Measurements from ENCODE around the gene SPA17. TPM values are rescaled to one million over a fixed set of nuclear protein-coding genes. Genes with fewer than 3 reads are reported as not detected.
A peak's percentile ranks its signal among the peaks of the same experiment; 100 is the strongest.

Gene SPA17
- total and polyA plus RNA-seq, 2 of the 8 experiments (the other 6 are each of a cell fraction or from before 2014, with no cell fraction given) = 3.7 to 5.2 TPM

DNA sequence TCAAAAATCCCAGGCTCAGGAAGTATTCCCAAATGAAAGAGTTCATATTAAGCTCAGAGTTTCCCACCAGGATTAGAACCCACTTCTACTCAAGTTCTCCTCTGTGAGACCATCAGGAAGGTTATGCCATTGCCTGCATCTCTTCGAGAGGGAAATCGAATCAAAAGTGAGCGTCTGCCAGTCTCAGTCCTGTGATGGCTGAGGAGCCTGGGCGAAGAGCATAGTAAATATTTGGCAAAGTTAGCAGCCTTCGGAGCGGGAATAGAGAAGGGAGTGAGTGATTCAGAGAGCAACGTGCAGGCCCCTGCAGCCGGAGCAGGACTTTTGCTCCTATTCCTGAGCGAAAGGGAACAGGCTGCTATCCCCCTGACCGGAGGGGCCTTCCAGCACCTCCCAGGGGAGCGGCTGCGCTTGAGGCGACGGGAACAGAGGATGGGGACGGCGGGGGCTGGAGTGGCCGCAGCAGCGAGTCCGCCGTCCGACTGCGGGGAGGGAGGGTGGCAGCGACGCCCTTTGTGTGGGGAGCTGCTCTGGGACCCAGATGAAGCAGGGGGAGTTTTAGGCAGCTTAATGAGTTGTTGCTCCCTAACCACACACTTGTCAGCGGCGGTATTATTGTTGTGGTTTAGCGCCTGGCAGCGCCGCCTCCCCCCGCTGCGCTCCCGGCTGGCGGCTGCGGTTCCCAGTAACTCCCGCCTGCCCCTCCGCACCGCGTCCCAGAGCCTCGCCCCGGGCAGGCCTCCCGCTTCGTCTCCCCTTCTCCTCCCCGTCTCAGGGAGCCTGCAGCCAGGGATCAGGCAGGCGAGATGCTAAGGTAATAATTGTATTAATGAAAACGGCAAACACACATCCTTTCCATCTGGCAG is 44.3 kb downstream of the SPA17 start (continued):
- TF ChIP-seq, protein P1, sequence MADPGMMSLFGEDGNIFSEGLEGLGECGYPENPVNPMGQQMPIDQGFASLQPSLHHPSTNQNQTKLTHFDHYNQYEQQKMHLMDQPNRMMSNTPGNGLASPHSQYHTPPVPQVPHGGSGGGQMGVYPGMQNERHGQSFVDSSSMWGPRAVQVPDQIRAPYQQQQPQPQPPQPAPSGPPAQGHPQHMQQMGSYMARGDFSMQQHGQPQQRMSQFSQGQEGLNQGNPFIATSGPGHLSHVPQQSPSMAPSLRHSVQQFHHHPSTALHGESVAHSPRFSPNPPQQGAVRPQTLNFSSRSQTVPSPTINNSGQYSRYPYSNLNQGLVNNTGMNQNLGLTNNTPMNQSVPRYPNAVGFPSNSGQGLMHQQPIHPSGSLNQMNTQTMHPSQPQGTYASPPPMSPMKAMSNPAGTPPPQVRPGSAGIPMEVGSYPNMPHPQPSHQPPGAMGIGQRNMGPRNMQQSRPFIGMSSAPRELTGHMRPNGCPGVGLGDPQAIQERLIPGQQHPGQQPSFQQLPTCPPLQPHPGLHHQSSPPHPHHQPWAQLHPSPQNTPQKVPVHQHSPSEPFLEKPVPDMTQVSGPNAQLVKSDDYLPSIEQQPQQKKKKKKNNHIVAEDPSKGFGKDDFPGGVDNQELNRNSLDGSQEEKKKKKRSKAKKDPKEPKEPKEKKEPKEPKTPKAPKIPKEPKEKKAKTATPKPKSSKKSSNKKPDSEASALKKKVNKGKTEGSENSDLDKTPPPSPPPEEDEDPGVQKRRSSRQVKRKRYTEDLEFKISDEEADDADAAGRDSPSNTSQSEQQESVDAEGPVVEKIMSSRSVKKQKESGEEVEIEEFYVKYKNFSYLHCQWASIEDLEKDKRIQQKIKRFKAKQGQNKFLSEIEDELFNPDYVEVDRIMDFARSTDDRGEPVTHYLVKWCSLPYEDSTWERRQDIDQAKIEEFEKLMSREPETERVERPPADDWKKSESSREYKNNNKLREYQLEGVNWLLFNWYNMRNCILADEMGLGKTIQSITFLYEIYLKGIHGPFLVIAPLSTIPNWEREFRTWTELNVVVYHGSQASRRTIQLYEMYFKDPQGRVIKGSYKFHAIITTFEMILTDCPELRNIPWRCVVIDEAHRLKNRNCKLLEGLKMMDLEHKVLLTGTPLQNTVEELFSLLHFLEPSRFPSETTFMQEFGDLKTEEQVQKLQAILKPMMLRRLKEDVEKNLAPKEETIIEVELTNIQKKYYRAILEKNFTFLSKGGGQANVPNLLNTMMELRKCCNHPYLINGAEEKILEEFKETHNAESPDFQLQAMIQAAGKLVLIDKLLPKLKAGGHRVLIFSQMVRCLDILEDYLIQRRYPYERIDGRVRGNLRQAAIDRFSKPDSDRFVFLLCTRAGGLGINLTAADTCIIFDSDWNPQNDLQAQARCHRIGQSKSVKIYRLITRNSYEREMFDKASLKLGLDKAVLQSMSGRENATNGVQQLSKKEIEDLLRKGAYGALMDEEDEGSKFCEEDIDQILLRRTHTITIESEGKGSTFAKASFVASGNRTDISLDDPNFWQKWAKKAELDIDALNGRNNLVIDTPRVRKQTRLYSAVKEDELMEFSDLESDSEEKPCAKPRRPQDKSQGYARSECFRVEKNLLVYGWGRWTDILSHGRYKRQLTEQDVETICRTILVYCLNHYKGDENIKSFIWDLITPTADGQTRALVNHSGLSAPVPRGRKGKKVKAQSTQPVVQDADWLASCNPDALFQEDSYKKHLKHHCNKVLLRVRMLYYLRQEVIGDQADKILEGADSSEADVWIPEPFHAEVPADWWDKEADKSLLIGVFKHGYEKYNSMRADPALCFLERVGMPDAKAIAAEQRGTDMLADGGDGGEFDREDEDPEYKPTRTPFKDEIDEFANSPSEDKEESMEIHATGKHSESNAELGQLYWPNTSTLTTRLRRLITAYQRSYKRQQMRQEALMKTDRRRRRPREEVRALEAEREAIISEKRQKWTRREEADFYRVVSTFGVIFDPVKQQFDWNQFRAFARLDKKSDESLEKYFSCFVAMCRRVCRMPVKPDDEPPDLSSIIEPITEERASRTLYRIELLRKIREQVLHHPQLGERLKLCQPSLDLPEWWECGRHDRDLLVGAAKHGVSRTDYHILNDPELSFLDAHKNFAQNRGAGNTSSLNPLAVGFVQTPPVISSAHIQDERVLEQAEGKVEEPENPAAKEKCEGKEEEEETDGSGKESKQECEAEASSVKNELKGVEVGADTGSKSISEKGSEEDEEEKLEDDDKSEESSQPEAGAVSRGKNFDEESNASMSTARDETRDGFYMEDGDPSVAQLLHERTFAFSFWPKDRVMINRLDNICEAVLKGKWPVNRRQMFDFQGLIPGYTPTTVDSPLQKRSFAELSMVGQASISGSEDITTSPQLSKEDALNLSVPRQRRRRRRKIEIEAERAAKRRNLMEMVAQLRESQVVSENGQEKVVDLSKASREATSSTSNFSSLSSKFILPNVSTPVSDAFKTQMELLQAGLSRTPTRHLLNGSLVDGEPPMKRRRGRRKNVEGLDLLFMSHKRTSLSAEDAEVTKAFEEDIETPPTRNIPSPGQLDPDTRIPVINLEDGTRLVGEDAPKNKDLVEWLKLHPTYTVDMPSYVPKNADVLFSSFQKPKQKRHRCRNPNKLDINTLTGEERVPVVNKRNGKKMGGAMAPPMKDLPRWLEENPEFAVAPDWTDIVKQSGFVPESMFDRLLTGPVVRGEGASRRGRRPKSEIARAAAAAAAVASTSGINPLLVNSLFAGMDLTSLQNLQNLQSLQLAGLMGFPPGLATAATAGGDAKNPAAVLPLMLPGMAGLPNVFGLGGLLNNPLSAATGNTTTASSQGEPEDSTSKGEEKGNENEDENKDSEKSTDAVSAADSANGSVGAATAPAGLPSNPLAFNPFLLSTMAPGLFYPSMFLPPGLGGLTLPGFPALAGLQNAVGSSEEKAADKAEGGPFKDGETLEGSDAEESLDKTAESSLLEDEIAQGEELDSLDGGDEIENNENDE (IDR thresholded peaks at IDR 0.05; ENCODE audit: insufficient replicate concordance, low read length) = no peak
- TF ChIP-seq CREB1 (IDR thresholded peaks at IDR 0.05) (no peak), EZH2 (IDR thresholded peaks at IDR 0.05; ENCODE audit: low read depth, low read length, severe bottlenecking) (peak; percentile 88)

Data from H1 (cell line).